ENCODE results near the gene SREK1IP1.

Gene SREK1IP1

GRCh38 chr5:64765804-64766504, 2.5 kb downstream of the SREK1IP1 start:
- H3K4me3 ChIP-seq (ENCODE audit: insufficient read depth, low read depth, low read length), result no peak overlapping the region
- WGBS, 2 experiments, result 92 to 94% methylated on average over 2 of the region's 2 CpGs
- H3K9me3 ChIP-seq (ENCODE audit: control insufficient read depth, low read length), result no peaks in the 10 kb centered on the region
- H3K36me3 ChIP-seq (ENCODE audit: control insufficient read depth, insufficient read depth, low read length), result no peaks in the 10 kb centered on the region
- no peak overlapping the region for H3K27ac ChIP-seq (ENCODE audit: insufficient read depth, low read depth, low read length, poor library complexity, severe bottlenecking)
- peaks cover 20% of the 10 kb centered on the region for H3K4me1 ChIP-seq (ENCODE audit: control insufficient read depth, insufficient read depth, low read length)
- no peaks in the 10 kb centered on the region for H3K27me3 ChIP-seq (ENCODE audit: control insufficient read depth, insufficient read depth, low read length, poor library complexity, severe bottlenecking)

GRCh38 chr5:64763948-64764503, 4.5 kb downstream of the SREK1IP1 start:
- H3K9me3 ChIP-seq (ENCODE audit: control insufficient read depth, low read length), result no peaks in the 10 kb centered on the region
- no peaks in the 10 kb centered on the region for H3K36me3 ChIP-seq (ENCODE audit: control insufficient read depth, insufficient read depth, low read length)
- 88 to 90% methylated on average over 4 of the region's 4 CpGs for WGBS, 2 experiments
- H3K4me1 ChIP-seq (ENCODE audit: control insufficient read depth, insufficient read depth, low read length), result peaks cover 28% of the 10 kb centered on the region
- H3K4me3 ChIP-seq (ENCODE audit: insufficient read depth, low read depth, low read length), result no peak overlapping the region
- H3K27ac ChIP-seq (ENCODE audit: insufficient read depth, low read depth, low read length, poor library complexity, severe bottlenecking), result no peak overlapping the region
- H3K27me3 ChIP-seq (ENCODE audit: control insufficient read depth, insufficient read depth, low read length, poor library complexity, severe bottlenecking), result no peaks in the 10 kb centered on the region

DNA sequence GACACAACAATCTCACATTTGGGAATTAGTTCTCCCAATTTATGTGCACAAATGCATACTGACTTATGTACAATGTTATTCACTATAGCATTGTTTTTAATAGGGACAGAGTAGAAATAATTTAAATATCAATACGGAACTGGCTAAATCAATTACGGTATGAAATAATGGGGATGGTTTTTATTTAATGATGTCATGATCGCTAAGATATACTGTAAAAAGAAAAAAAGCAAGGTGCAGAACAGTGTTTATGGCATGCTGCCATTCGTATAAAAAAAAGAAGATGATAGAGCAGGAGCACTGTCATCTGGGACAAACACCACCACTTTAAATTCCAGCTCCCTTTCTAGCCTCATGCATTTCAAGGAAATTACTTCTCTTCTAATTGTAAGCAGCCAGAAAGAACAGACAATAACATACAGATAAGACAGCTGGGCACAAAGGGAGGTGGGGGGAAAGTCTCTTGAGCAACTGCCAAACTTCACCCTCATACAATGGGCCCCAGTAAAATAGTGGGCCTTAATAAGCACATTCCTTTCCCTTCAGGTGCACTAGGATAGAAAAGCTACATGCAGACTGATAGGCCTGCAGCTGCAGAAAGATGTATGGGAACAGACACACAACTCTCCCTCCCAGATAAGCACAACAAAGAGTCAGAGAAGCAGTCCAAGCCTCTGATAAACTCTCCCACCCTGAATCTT, 8.4 kb downstream of the SREK1IP1 start:
- H3K4me3 ChIP-seq (ENCODE audit: insufficient read depth, low read depth, low read length), result no peak overlapping the region
- H3K9me3 ChIP-seq (ENCODE audit: control insufficient read depth, low read length), result no peaks in the 10 kb centered on the region
- H3K4me1 ChIP-seq (ENCODE audit: control insufficient read depth, insufficient read depth, low read length), result peaks cover 18% of the 10 kb centered on the region
- 80 to 85% methylated on average over 4 of the region's 4 CpGs for whole genome bisulfite sequencing, 2 experiments
- no peaks in the 10 kb centered on the region for H3K36me3 ChIP-seq (ENCODE audit: control insufficient read depth, insufficient read depth, low read length)
- H3K27ac ChIP-seq (ENCODE audit: insufficient read depth, low read depth, low read length, poor library complexity, severe bottlenecking), result peak overlapping the region; percentile 38
- H3K27me3 ChIP-seq (ENCODE audit: control insufficient read depth, insufficient read depth, low read length, poor library complexity, severe bottlenecking), result no peaks in the 10 kb centered on the region

- Histone ChIP-seq H3K4me3 (ENCODE audit: insufficient read depth, low read depth, low read length) (no peak overlapping the region), H3K9me3 (ENCODE audit: control insufficient read depth, low read length) (no peaks in the 10 kb centered on the region), H3K36me3 (ENCODE audit: control insufficient read depth, insufficient read depth, low read length) (no peaks in the 10 kb centered on the region), H3K27me3 (ENCODE audit: control insufficient read depth, insufficient read depth, low read length, poor library complexity, severe bottlenecking) (no peaks in the 10 kb centered on the region), H3K4me1 (ENCODE audit: control insufficient read depth, insufficient read depth, low read length) (peaks cover 18% of the 10 kb centered on the region), H3K27ac (ENCODE audit: insufficient read depth, low read depth, low read length, poor library complexity, severe bottlenecking) (no peak overlapping the region)
- WGBS, 2 experiments, result 84 to 96% methylated on average over 3 of the region's 3 CpGs
Measured at GRCh38 chr5:64758901-64759300, 9.6 kb downstream of the SREK1IP1 start.

- Histone ChIP-seq H3K27me3 (ENCODE audit: control insufficient read depth, insufficient read depth, low read length, poor library complexity, severe bottlenecking) (no peaks in the 10 kb centered on the region), H3K4me1 (ENCODE audit: control insufficient read depth, insufficient read depth, low read length) (peaks cover 3% of the 10 kb centered on the region), H3K27ac (ENCODE audit: insufficient read depth, low read depth, low read length, poor library complexity, severe bottlenecking) (no peak overlapping the region), H3K9me3 (ENCODE audit: control insufficient read depth, low read length) (no peaks in the 10 kb centered on the region), H3K36me3 (ENCODE audit: control insufficient read depth, insufficient read depth, low read length) (peaks cover 6% of the 10 kb centered on the region), H3K4me3 (ENCODE audit: insufficient read depth, low read depth, low read length) (no peak overlapping the region)
- 100% methylated on average over 2 of the region's 2 CpGs; no CpG with 5 or more reads in 1 of the 2 experiments for WGBS, 2 experiments
Measured at GRCh38 chr5:64754066-64754465, 14.4 kb downstream of the SREK1IP1 start.

GRCh38 chr5:64749385-64749784, 19.1 kb downstream of the SREK1IP1 start:
- 93 to 95% methylated on average over 4 of the region's 4 CpGs for WGBS, 2 experiments
- H3K4me1 ChIP-seq (ENCODE audit: control insufficient read depth, insufficient read depth, low read length), result no peaks in the 10 kb centered on the region
- H3K27me3 ChIP-seq (ENCODE audit: control insufficient read depth, insufficient read depth, low read length, poor library complexity, severe bottlenecking), result no peaks in the 10 kb centered on the region
- no peaks in the 10 kb centered on the region for H3K9me3 ChIP-seq (ENCODE audit: control insufficient read depth, low read length)
- no peak overlapping the region for H3K4me3 ChIP-seq (ENCODE audit: insufficient read depth, low read depth, low read length)
- H3K27ac ChIP-seq (ENCODE audit: insufficient read depth, low read depth, low read length, poor library complexity, severe bottlenecking), result no peak overlapping the region
- peaks cover 10% of the 10 kb centered on the region for H3K36me3 ChIP-seq (ENCODE audit: control insufficient read depth, insufficient read depth, low read length)

- no peaks in the 10 kb centered on the region for H3K9me3 ChIP-seq (ENCODE audit: control insufficient read depth, low read length)
- WGBS, 2 experiments, result 95 to 100% methylated on average over 1 of the region's 1 CpG
- no peak overlapping the region for H3K27ac ChIP-seq (ENCODE audit: insufficient read depth, low read depth, low read length, poor library complexity, severe bottlenecking)
- H3K4me3 ChIP-seq (ENCODE audit: insufficient read depth, low read depth, low read length), result no peak overlapping the region
- H3K27me3 ChIP-seq (ENCODE audit: control insufficient read depth, insufficient read depth, low read length, poor library complexity, severe bottlenecking), result no peaks in the 10 kb centered on the region
- no peaks in the 10 kb centered on the region for H3K4me1 ChIP-seq (ENCODE audit: control insufficient read depth, insufficient read depth, low read length)
- H3K36me3 ChIP-seq (ENCODE audit: control insufficient read depth, insufficient read depth, low read length), result peaks cover 4% of the 10 kb centered on the region
Measured at GRCh38 chr5:64746446-64746845, 22.0 kb downstream of the SREK1IP1 start.

- H3K4me3 ChIP-seq (ENCODE audit: insufficient read depth, low read depth, low read length), result no peak overlapping the region
- 97 to 100% methylated on average over 1 of the region's 1 CpG for WGBS, 2 experiments
- H3K27ac ChIP-seq (ENCODE audit: insufficient read depth, low read depth, low read length, poor library complexity, severe bottlenecking), result no peak overlapping the region
Measured at GRCh38 chr5:64744914-64745313, 23.6 kb downstream of the SREK1IP1 start.

GRCh38 chr5:64742821-64743220, 25.7 kb downstream of the SREK1IP1 start:
- H3K36me3 ChIP-seq (ENCODE audit: control insufficient read depth, insufficient read depth, low read length), result peaks cover 18% of the 10 kb centered on the region
- H3K27me3 ChIP-seq (ENCODE audit: control insufficient read depth, insufficient read depth, low read length, poor library complexity, severe bottlenecking), result no peaks in the 10 kb centered on the region
- H3K9me3 ChIP-seq (ENCODE audit: control insufficient read depth, low read length), result no peaks in the 10 kb centered on the region
- no peak overlapping the region for H3K4me3 ChIP-seq (ENCODE audit: insufficient read depth, low read depth, low read length)
- no peaks in the 10 kb centered on the region for H3K4me1 ChIP-seq (ENCODE audit: control insufficient read depth, insufficient read depth, low read length)
- H3K27ac ChIP-seq (ENCODE audit: insufficient read depth, low read depth, low read length, poor library complexity, severe bottlenecking), result no peak overlapping the region

More at GRCh38 chr5:64744914-64745313, 23.6 kb downstream of the SREK1IP1 start:
- H3K4me1 ChIP-seq (ENCODE audit: control insufficient read depth, insufficient read depth, low read length), result no peaks in the 10 kb centered on the region
- no peaks in the 10 kb centered on the region for H3K27me3 ChIP-seq (ENCODE audit: control insufficient read depth, insufficient read depth, low read length, poor library complexity, severe bottlenecking)
- H3K9me3 ChIP-seq (ENCODE audit: control insufficient read depth, low read length), result no peaks in the 10 kb centered on the region
- H3K36me3 ChIP-seq (ENCODE audit: control insufficient read depth, insufficient read depth, low read length), result peaks cover 10% of the 10 kb centered on the region

GRCh38 chr5:64742411-64742810, 26.1 kb downstream of the SREK1IP1 start:
- H3K4me3 ChIP-seq (ENCODE audit: insufficient read depth, low read depth, low read length), result no peak overlapping the region
- peaks cover 15% of the 10 kb centered on the region for H3K36me3 ChIP-seq (ENCODE audit: control insufficient read depth, insufficient read depth, low read length)
- H3K27ac ChIP-seq (ENCODE audit: insufficient read depth, low read depth, low read length, poor library complexity, severe bottlenecking), result no peak overlapping the region
- H3K9me3 ChIP-seq (ENCODE audit: control insufficient read depth, low read length), result no peaks in the 10 kb centered on the region
- no peaks in the 10 kb centered on the region for H3K27me3 ChIP-seq (ENCODE audit: control insufficient read depth, insufficient read depth, low read length, poor library complexity, severe bottlenecking)
- WGBS, 2 experiments, result 100% methylated on average over 1 of the region's 1 CpG; no CpG with 5 or more reads in 1 of the 2 experiments
- no peaks in the 10 kb centered on the region for H3K4me1 ChIP-seq (ENCODE audit: control insufficient read depth, insufficient read depth, low read length)

Data from ectodermal cell (in vitro differentiated cells).